GM21381 (cell line): ENCODE results near the gene FAN1.

Experiments
- ATAC-seq: cut with Tn5 transposase; IDR thresholded peaks from one replicate; pipeline ENCODE4 v1.9.1; 2021; ENCODE audit warnings: mild to moderate bottlenecking, moderate library complexity; ENCODE audit not compliant: unreplicated experiment

FAN1 gene

DNA sequence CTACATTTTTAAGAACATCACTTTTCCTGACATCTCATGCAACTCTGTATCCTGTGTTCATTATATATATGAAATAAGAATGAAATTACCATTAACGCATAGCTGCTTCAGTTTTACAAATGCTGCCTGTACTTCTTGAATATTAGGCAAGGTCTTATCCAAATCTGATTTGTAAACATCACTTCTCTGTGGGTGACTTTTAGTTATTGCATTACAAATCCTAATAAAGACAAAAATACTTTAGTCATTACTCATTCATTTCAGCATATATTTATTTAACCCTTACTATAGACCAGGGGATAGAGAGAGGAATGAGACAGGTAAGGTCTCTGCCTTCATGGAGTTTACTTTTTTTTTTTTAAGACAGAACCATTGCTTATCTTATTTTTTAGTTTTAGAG lies 51.0 kb downstream of the FAN1 start:
- ATAC-seq: no peak

DNA sequence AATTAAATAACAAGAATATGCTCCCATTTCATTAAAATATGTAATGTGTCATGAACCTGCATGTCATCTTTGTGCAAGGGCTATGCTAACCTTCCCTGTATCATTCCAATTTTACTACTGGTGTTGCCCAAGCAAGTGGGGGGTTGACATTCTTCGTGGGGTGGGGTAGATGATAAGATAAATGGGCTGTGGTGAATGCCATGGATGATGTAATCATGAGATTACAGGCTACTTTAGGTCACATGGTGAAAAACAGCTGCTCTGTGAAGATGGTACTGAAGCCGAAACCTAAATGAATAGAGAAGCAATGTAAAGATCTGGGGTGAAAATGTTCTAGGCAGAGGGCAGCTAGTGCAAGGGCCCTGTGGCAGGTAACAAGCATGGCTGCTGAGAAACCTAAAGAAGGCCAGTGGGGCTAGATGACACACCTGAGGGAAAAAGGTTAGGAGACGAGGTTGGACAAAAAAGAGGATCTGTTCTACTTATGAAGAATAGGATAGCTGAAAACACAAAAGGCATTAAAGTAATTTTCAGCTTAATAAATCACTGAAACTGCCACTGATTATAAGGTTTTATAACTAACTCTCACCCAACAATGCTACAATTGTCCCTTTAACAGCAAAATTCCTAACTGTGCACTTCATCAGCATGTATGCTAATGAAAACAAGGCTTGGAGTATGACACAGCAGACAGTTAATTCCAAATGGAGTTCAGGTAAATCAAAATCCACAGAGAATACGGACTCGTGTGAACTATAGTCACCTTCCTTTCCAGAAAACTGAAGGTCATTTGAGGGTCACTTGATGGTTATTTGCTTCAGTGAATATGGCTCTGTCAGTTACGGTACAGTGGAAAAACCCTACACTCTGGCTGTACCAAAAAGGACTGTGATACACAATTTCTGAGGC lies 52.8 kb downstream of the FAN1 start:
- ATAC-seq: no peak

DNA sequence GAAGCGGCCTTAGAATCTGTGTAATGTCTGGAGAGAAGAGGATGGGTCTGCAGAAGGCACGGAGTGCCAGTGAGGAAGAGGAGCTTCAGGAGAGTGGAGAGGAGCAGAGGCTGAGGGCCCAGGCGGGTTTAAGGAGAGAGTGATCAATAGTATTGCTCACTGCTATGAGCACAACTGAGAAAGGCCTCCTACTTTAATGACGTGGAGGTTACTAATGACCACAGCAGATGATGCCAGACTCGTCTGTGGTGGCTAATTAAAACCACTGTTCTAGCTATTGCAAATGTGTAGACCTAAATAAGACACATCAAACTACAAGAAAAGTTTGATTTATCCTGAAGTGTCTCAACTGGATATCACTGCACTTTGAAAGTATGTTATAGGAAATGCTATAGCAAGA lies 54.5 kb downstream of the FAN1 start:
- no peak for ATAC-seq

DNA sequence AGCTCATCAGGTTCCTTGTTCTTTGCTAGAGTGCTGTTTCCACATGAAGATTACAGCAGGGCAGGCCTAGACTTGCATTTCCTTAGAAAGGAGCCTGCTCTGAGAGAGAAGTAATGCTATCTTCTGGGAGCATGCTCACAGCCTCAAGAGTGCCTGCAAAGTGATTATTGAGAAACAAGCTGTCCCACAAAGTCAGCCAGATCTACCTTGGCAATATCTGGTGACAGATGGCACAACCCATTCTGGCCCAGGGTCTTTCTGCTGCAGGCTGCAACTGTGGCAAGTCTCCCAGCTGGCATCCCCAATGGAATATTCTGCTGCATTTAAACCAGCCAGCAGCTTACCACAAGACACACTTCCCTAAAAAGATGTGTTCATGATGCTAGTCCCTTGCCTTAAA lies 58.4 kb downstream of the FAN1 start:
- no peak for ATAC-seq

DNA sequence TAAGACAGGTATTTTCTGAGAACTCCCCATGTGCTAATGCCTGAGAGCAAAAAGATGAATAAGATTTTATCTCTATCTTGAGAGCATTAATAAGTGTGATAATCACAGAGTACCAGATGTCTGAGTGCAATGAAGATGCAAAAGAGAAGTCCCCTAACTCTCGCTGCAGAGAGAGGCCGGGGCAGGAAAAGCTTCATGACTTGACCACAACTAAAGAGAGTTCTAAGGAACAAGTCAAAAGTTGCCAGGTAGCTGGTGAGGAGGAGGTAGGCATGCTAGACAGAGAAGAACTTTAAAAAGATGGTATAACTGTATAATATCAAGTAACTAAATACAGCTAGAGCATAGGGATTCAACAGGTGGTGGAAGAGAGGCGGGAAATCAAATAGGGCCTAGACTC lies 58.9 kb downstream of the FAN1 start:
- no peak for ATAC-seq

DNA sequence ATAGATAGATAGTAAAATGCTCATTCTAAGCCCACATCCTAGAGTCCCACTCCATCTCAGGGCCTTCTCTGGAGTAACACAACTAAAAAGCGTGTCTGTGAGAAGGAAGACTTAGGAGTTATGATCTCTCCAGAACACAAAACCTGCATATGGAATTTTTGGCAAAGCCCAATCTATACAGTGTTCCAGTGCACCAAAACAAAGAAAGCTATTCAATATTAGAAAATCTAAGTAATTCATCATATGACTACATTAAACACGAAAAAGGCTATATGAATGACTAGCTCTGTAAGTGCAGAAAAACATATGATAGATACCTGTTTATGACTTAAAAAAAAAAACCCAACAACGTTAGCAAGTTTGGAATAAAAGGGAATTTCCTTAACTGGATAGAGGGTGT lies 60.0 kb downstream of the FAN1 start:
- ATAC-seq: no peak

DNA sequence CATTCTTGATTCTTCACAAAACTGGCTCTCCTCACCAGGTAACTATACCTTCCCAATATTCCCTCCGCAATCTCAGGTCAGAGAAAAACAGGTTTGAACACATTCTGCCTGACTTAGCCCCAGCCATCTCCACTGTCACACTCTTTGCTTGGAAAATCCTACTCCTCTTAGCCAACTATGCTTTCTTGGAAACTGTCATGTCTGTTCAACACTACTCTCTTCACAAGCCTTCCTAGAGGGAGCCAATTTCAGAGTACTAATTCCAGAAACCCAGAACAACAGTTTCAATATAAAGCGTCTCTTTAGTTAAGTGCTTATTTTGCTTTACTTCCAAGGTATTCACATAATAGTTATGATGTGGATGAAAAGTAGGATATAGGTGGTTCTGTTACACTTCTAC lies 66.0 kb downstream of the FAN1 start:
- no peak for ATAC-seq

DNA sequence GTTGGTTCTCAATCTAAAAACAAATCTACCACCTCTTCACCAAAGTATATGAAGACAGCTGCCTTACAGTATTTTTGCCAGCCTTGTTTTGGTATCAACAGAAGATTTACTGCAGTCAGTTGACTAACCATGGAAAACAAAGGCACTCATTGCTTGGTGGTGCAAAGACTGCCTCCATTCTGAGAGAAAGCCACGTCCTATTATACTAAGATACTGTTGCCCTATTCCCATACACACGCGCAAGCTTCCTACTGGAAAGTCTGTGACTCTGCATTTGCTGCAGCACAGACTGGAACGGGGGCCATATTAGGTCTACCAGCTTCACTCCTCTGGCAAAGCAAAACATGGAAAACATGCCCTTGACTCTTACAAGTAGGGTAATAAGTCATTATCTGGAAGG lies 69.7 kb downstream of the FAN1 start:
- no peak for ATAC-seq

DNA sequence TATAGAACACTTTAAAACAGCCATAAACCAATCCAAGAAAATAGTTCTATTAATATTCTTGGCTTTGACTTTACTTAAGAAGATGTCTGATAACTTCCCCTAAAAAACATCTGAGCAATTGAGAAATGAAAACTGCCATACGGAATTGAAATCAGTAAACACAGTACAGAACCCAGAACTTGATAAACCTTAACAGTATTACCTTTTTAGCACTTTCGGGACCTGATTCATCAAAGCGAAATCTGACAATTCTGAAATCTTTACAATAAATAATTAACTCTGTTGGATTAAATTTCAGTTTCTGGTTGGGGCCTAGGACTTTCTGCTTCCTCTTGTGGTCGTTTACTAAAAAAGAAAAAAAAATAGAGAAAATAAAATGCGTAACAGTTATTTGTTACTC lies 70.4 kb downstream of the FAN1 start:
- ATAC-seq: no peak

DNA sequence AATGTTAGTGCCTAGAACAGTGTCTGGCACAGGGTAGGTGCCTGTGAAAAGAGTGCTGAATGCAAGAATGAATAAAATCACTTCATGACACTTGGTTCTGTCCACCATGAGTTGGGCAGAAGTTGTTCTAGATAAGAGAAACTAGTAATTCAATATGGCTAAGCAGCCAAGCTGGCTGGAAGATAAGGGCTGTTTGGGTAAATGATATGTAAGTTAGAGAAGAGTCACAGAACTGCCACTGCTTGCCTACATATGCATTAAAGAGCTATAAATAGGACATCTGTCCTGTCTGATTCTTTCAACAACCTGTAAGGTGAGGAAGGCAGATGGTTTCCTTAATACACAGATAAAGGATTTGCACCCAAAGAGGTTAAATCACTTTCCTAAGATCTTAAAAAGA lies 74.6 kb downstream of the FAN1 start:
- ATAC-seq: no peak

DNA sequence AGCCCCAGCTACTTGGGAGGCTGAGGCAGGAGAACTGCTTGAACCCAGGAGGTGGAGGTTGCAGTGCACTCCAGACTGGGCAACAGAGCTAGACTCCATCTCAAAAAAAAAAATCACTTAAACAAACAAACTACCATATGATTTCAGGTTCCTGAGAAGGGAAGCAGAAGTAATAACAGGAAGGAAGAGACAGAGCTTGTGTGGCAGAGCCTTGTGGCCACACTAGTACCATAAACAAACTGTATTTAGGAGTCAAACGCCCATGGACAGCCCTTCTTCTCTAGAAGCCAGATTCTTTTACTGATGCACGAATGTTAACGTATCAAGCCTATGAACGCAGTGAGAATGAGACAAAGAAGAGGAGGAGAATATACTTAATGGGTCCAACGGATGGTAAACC lies 75.7 kb downstream of the FAN1 start:
- no peak for ATAC-seq

DNA sequence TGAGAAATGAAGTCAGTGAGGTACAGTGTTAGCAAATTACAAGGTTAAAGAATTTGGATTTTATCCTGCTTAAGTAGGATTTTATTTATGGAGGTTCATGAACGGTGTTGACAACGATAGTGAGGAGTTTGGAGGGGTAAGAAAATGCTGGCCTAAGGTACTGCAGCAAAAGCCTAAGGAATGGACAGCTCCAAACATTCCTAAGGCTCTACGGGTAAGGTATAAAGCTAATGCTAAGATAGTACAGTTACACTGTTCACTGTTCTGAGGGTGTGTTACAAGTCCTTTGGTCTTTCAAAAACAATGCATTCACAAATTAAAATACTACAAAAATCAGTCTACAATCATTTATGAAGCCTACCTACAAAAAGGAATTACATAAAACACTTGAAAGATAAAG lies 80.4 kb downstream of the FAN1 start:
- ATAC-seq: no peak

DNA sequence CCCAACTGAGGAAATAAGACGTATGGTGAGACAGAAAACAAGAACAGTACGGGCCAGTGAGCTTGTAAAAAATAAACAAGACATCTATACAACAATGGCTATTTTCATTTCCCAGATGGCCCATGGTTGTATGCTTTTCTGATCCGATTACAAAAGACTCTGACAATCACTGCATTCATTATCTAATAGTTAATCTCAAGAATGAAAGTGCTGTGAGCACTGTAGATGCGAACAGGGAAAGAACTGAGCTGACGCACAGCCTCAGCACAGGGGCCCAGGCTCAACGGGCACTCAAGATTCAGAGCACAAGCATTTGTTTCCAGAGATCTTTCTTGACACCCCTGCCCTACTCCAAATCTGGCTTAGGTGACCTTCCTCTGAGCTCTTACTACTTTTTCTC lies 80.8 kb downstream of the FAN1 start:
- no peak for ATAC-seq

DNA sequence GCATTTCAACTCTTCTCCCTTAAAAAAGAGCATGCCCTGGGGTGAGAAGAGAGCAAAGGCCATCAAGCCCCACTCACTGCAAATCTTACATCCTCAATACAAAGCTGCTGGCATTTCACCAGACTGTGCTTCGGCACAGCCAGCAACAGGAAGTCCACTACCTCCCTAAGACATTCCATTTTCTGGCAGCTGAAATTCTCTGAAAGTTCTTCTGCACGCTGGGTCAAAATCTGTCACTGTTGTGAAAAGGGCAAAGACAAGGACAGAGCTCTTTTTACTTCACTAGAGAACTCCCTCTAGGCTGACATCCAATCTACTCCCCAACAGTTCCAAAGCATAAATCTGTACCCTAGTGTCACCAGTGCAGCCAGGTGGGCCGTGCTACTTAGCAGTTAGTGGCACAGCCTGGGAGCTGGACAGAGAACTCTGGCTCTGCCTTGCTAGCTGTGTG lies 81.4 kb downstream of the FAN1 start:
- ATAC-seq: no peak

DNA sequence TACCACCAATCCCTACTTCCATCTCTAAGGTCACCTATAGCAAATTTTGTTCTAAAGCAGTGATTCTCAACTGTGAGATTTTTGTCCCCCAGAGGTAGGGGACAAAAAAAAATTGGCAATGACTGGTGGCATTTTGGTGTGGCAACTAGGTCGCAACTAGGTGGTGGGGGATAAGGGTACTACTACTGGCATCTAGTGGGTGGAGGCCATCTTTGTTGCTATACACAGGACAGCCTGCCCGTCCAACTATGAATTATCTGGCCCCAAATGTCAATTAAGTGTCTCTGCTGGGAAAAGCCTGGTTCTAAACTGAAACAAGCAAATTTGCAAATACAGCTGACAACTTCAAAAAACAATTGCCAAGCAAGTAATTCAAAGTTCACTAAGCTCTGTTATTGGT lies 86.3 kb downstream of the FAN1 start:
- ATAC-seq: no peak

DNA sequence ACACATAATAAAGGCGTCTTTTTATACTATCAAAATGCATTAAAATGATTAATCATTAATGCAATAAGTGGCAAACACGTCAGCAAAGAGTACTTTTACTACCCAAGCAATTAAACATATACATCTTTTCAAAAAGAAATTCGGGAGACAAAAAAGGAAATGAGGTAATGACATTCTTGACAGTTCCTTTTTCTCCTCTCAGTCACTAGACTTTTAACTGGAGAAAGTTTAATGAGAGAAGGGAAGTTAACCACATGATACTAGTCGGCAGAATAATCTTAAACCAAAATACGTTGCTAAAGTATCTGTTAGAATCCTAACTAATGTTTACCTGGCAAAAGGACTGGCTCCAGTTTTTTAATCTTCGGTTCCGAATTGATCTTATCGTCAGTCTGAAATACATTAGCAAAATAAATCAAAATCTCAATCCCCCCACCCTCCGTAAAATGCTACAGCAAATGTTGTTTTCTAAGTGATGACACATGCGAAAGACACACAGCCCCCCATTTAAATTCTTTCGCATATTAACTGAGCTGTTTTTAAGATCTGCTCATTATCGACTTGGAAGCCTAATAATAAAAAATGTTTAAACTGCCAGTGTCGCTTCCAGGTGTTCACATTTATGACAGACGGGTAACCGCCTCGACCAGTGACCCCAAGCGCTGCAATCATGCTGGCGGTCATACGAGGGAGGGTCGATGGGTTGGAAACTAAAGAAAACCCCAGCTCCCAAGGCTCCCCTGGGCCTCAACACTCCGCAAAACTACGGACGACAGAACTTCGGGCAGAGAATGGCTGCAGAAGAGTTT lies 86.9 kb downstream of the FAN1 start:
- ATAC-seq: peak; percentile 8

DNA sequence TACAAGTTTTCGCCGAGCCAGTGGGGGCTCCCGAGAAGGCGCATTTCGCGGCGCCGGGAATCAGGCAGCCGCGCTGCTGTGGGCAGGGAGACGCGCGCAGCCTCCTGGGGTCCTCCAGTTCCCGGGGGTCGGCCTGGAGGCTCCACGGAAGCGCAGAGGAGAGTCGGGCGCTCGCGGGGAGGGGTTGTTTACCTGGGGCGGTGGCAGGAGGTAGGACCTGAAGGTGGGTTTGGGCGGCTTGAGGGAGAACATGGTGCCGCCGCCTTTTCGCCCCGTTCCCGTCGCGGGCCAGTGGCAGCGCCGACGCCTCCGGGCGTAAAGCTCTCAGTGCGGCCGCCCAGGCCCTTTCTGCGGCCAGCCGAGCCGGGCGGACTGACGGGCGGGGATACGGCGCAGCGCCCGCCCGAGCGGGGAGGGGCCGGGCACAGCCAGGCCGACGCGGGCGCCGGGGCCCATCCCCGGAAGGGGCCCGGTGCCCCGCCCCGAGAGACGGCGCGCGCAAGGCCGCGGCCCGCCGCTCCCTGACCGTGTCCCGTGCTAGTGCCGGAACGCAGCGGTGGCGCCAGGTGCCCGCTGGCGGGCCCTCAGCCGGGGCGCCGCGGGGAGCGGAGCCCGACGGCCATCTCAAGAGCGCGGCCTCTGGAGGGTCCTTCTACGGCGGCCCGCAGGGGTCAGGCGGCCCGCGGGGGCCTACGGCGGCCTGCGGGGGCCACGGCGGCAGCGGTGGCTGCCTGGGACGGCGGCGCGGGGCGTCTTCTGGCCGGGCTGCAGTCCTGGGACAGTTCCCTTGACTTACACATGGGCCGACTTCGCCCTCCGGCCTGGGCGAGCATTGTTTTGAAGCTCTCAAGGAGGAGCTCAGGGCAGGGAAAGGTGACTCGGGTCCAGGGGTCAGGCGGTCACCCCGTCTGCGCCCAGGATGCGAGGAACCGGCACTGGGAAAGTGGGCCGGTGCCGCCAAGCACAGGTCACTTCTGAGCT lies 87.8 kb downstream of the FAN1 start, which contains the start of gene MTMR10:
TSS of gene MTMR10 (minus strand) at position 374 of the 981 bp plus-strand sequence. CDS start at position 252, 122 bp downstream.
- peak; percentile 88 for ATAC-seq

DNA sequence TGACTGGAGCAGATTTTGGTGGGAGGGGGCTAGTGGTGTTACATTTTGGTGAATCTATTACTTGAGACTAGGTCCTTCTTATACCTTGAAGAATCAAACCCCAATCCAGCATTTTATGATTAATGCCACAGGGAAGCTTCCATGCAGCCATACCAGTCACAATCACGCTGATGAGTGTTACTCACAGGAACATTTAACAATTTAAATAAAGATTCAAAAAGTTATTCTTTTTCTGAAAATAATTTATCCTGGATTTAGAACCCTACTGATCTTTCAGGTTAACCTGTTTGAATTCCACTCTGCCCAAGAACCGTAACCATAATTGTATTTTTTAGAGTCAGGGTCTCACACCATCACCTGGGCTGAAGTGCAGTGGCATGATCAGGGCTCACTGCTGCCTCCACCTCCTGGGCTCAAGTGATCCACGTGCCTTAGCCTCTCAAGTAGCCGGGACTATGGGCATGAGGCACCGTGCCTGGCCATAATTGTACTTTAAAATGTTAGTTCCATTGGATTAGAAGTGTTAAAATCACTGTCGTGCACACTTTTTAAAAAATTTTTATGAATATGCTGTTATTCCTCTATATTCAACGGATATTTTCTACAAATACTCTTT lies 88.6 kb downstream of the FAN1 start:
- ATAC-seq: no peak
